ENCODE measurements around the gene KCNAB2. TPM values are rescaled to one million over a fixed set of nuclear protein-coding genes. Genes with fewer than 3 reads are reported as not detected.
A peak's percentile ranks its signal among the peaks of the same experiment; 100 is the strongest.

The KCNAB2 gene
- total RNA-seq, 2 experiments from 2014 or later = 290 to 299 TPM

DNA sequence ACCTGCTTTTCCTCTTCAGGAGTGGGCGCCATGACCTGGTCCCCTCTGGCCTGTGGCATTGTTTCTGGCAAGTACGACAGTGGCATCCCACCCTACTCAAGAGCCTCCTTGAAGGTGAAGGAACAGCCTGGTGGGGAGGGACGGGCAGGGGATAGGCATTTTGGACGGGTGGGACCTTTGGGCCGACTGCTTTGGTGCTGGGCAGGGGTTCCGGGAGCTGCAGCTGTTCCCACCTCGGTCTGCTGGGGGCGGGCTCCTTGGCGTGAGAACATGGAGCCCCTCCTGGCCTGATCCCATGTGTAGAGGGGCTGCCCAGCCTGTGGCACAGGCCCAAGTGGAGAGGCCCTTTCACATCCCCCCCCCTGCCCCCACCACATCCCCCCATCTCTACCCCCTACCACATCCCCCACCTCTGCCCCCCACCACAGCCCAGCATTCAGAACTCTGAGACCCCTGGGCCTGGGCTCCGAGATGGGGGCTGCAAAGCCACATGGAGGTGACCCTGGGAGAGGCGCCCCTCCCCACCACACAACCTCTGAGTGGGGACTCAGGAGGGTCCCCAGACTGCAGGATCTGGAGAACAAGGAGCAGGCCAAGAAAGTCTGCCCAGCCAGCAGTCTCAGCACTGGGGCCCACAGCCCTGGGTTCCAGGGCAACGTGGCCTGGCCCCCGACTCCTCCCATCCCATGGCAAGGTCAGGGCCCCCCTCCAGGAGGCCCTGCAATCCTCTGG, 50.0 kb downstream of the KCNAB2 start:
- ChIA-PET CTCF (no interaction called here), POLR2A (no interaction called here)
- H3K27ac Mint-ChIP-seq = no peak overlapping the region
- H3K4me1 Mint-ChIP-seq (ENCODE audit: low read depth) = no peaks in the 10 kb centered on the region
- no peak for ATAC-seq
- H3K4me3 Mint-ChIP-seq = no peak overlapping the region
- H3K9me3 Mint-ChIP-seq = no peaks in the 10 kb centered on the region
- H3K36me3 Mint-ChIP-seq (ENCODE audit: low read depth) = peaks cover 30% of the 10 kb centered on the region
- no peaks in the 10 kb centered on the region for H3K27me3 Mint-ChIP-seq
- intact Hi-C loops (cut with micrococcal nuclease) = no loop called here
- TF ChIP-seq, protein P1, sequence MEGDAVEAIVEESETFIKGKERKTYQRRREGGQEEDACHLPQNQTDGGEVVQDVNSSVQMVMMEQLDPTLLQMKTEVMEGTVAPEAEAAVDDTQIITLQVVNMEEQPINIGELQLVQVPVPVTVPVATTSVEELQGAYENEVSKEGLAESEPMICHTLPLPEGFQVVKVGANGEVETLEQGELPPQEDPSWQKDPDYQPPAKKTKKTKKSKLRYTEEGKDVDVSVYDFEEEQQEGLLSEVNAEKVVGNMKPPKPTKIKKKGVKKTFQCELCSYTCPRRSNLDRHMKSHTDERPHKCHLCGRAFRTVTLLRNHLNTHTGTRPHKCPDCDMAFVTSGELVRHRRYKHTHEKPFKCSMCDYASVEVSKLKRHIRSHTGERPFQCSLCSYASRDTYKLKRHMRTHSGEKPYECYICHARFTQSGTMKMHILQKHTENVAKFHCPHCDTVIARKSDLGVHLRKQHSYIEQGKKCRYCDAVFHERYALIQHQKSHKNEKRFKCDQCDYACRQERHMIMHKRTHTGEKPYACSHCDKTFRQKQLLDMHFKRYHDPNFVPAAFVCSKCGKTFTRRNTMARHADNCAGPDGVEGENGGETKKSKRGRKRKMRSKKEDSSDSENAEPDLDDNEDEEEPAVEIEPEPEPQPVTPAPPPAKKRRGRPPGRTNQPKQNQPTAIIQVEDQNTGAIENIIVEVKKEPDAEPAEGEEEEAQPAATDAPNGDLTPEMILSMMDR (IDR thresholded peaks at IDR 0.05) = no peak
- DNase-seq = peak; percentile 1

DNA sequence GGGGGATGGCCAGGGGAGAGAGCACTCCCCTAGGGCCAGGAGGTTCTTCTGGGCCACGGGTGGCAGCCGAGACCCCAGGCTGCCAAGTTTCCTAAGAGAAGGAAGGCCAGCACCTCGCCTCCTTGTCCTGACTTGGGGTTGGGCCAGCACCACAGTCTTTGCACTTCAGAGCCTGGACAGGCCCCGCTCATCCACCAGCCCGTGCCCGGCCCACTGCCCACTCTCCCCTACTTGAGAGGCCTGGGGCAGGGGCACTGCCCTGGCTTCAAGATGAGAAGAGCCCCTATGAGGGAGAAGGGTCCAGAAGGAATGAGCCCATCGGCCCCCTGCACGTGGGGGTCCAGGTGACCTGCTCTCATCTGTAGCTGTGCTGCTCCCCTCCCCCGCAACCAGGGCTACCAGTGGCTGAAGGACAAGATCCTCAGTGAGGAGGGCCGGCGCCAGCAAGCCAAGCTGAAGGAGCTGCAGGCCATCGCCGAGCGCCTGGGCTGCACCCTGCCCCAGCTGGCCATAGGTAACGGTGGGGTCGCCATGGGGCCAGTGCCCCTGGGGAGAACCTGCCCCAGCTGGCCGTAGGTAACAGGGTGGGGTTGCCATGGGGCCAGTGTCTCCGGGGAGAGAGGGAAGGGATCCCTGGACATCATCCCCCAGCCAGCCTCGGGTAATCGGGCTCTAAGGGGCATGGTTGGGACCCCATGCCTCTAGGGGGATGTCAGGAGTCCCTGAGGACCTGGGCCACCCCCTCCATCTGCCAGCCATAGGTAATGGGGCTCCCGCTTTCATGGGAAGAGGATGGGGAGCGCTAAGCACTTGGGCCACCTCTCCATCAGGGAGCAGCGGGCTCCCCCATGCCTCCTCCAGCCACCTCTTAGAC, 50.8 kb downstream of the KCNAB2 start:
- TF ChIP-seq, protein P1 (IDR thresholded peaks at IDR 0.05) = no peak
- Mint-ChIP-seq H3K4me1 (ENCODE audit: low read depth) (no peaks in the 10 kb centered on the region), H3K9me3 (no peaks in the 10 kb centered on the region), H3K36me3 (ENCODE audit: low read depth) (peaks cover 25% of the 10 kb centered on the region), H3K27me3 (no peaks in the 10 kb centered on the region), H3K4me3 (no peak overlapping the region), H3K27ac (no peak overlapping the region)
- CTCF ChIA-PET = no interaction called here
- DNase-seq (peak; percentile 5), ATAC-seq (no peak)
- intact Hi-C loops (cut with micrococcal nuclease) = no loop called here
- POLR2A ChIA-PET = interaction anchor here (0.6 kb wide), 1 partner anchor 10 kb away, joined by 3 read pairs; no protein-coding TSS in a partner anchor

DNA sequence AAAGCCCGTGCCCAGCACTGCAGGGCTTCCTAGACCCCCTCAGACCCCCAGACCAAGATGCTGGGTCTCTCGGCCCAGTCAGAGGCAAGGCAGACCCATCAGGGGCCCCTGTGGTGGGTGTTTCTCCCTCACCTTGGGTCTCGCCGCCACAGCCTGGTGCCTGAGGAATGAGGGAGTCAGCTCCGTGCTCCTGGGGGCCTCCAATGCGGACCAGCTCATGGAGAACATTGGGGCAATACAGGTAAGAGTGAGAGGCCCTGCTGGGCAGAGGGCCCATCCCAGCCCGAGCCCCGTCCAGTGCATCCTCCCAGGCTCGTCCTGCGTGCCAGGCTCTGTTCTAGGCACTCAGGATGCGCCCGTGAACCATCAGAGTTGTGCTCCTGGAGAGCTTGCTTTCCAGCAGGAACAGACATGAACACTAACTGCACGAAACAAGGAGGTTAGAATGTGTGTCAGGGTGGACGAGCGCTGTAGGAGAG, 51.5 kb downstream of the KCNAB2 start:
- intact Hi-C loops (cut with micrococcal nuclease) = no loop called here
- TF ChIP-seq, protein P1 (IDR thresholded peaks at IDR 0.05) = no peak
- no peak overlapping the region for H3K4me3 Mint-ChIP-seq
- CTCF ChIA-PET = no interaction called here
- H3K27ac Mint-ChIP-seq = no peak overlapping the region
- peak; percentile 1 for DNase-seq
- POLR2A ChIA-PET = interaction anchor here (0.6 kb wide), 1 partner anchor 11 kb away, joined by 3 read pairs; no protein-coding TSS in a partner anchor
- H3K9me3 Mint-ChIP-seq = no peaks in the 10 kb centered on the region
- H3K4me1 Mint-ChIP-seq (ENCODE audit: low read depth) = no peaks in the 10 kb centered on the region
- no peaks in the 10 kb centered on the region for H3K27me3 Mint-ChIP-seq
- no peak for ATAC-seq
- H3K36me3 Mint-ChIP-seq (ENCODE audit: low read depth) = peaks cover 25% of the 10 kb centered on the region

DNA sequence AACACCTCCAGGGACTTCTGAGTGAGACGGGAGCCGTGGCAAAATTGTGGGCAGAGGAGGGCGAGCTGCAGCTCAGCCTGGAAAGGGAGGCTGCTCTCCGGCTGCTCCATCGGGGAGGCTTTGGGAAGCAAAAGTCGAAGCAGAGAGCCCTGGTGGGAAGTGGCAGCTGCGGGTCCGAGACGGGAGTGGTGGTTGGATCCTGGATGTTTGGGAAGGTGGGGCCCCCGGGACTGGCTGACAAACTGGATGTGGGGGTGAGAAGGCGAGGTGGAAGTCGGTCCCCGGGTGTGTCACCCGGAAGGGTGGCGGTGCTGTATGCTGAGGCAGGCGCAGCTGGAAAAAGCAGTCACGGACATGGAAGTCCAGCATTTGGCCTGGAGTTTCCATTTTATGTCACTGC, 52.1 kb downstream of the KCNAB2 start:
- ChIA-PET CTCF (no interaction called here), POLR2A (no interaction called here)
- Mint-ChIP-seq H3K27ac (no peak overlapping the region), H3K27me3 (peaks cover 2% of the 10 kb centered on the region), H3K4me3 (no peak overlapping the region), H3K36me3 (ENCODE audit: low read depth) (peaks cover 23% of the 10 kb centered on the region), H3K9me3 (no peaks in the 10 kb centered on the region), H3K4me1 (ENCODE audit: low read depth) (no peaks in the 10 kb centered on the region)
- intact Hi-C loops (cut with micrococcal nuclease) = no loop called here
- ATAC-seq (no peak), DNase-seq (peak; percentile 3)
- TF ChIP-seq, protein P1 (IDR thresholded peaks at IDR 0.05) = no peak

Data from activated CD8-positive, alpha-beta T cell treated with anti-CD3 and anti-CD28 coated beads for 36 hours (primary cell).